MCF 10A (cell line): ENCODE results near the gene RELB. TPM values are rescaled to one million over a fixed set of nuclear protein-coding genes. Genes with fewer than 3 reads are reported as not detected.
A peak's percentile ranks its signal among the peaks of the same experiment; 100 is the strongest.

Experiments used
- BruUV-seq: library from RNA; stranded (reverse); fragments of 400-500 nt; replicated peaks from 2 replicates; lab custom pipeline; 2021; lab: Mats Ljungman, UMichigan
- CTCF ChIA-PET: fragments of 300-600 bp; sonication (Branson Sonifier 250); formaldehyde crosslinking; extraction: SDS; loops from one replicate; lab custom pipeline; 2021; ENCODE audit warnings: antibody characterized with exemption, inconsistent platforms; lab: Yijun Ruan, JAX
- POLR2A ChIA-PET: fragments of 300-600, 350-650 bp; sonication (Branson Sonifier 250); formaldehyde crosslinking; extraction: SDS; loops from one replicate; lab custom pipeline; 2020; ENCODE audit warnings: antibody characterized with exemption, inconsistent platforms; lab: Yijun Ruan, JAX
- DNase-seq: peaks from one replicate; pipeline ENCODE4 v3.0.0-alpha.2; 2018; ENCODE audit not compliant: unreplicated experiment
- H3K27ac Mint-ChIP-seq: one replicate; pipeline ENCODE4 v1.8.0; 2022; ENCODE audit warnings: mild to moderate bottlenecking, low read depth, mixed read lengths; ENCODE audit not compliant: unreplicated experiment
- H3K27me3 Mint-ChIP-seq: one replicate; pipeline ENCODE4 v1.8.0; 2022; ENCODE audit warnings: mixed read lengths; ENCODE audit not compliant: insufficient read depth, unreplicated experiment
- H3K36me3 Mint-ChIP-seq: one replicate; pipeline ENCODE4 v1.8.0; 2022; ENCODE audit warnings: mild to moderate bottlenecking, moderate library complexity, mixed read lengths; ENCODE audit not compliant: insufficient read depth, unreplicated experiment
- H3K4me1 Mint-ChIP-seq: one replicate; pipeline ENCODE4 v1.8.0; 2022; ENCODE audit warnings: mixed read lengths; ENCODE audit not compliant: insufficient read depth, unreplicated experiment
- H3K4me3 Mint-ChIP-seq: one replicate; pipeline ENCODE4 v1.8.0; 2022; ENCODE audit warnings: mild to moderate bottlenecking, moderate library complexity, mixed read lengths; ENCODE audit not compliant: unreplicated experiment
- H3K9me3 Mint-ChIP-seq: one replicate; pipeline ENCODE4 v1.8.0; 2022; ENCODE audit warnings: mixed read lengths; ENCODE audit not compliant: unreplicated experiment
- CTCF ChIP-seq: fragments of 200-600 bp; IDR thresholded peaks from one replicate; pipeline ENCODE4 v1.8.0; 2022; ENCODE audit warnings: antibody characterized with exemption, mild to moderate bottlenecking; ENCODE audit not compliant: unreplicated experiment
- intact Hi-C: fragments of 100-400 bp; cut with micrococcal nuclease; formaldehyde crosslinking; loops from 2 replicates; pipeline ENCODE4 v1.14.1; 2022
- total RNA-seq: library from RNA; stranded (reverse); gene quantifications from 2 replicates; pipeline ENCODE4 v1.2.3, GENCODE V29; 2022

RELB gene
- total RNA-seq, 1 experiment from 2014 or later, result 39.8 TPM

- ChIA-PET CTCF (interaction anchor here (0.6 to 1.7 kb wide), 2 partner anchors 11 to 40 kb away, joined by 4 to 6 read pairs; no protein-coding TSS in a partner anchor), POLR2A (interaction anchor here (0.6 to 1.2 kb wide), 5 partner anchors 10 to 87 kb away, joined by 3 to 4 read pairs (median 3); partner anchors contain the start of genes CLASRP and ZNF296)
- Mint-ChIP-seq H3K36me3 (peaks cover 82% of the 10 kb centered on the region), H3K9me3 (no peaks in the 10 kb centered on the region), H3K4me1 (peaks cover 21% of the 10 kb centered on the region), H3K27ac (peak overlapping the region; percentile 51), H3K4me3 (no peak overlapping the region), H3K27me3 (no peaks in the 10 kb centered on the region)
- intact Hi-C loops, result no loop called here
- no peak for DNase-seq
- no peak for TF ChIP-seq CTCF
- BruUV-seq, result no TSS peak
These were observed 47.9 kb downstream of the RELB start for GRCh38 chr19:45049073-45049736.

GRCh38 chr19:45050036-45050435 lies 48.8 kb downstream of the RELB start:
- Mint-ChIP-seq H3K4me1 (peaks cover 21% of the 10 kb centered on the region), H3K36me3 (peaks cover 80% of the 10 kb centered on the region), H3K27ac (no peak overlapping the region), H3K27me3 (no peaks in the 10 kb centered on the region), H3K9me3 (no peaks in the 10 kb centered on the region), H3K4me3 (no peak overlapping the region)
- BruUV-seq, result no TSS peak
- TF ChIP-seq CTCF, result no peak
- intact Hi-C loops, result no loop called here
- DNase-seq, result no peak
- POLR2A ChIA-PET, result interaction anchor here (0.6 to 1.2 kb wide), 3 partner anchors 11 to 63 kb away, joined by 3 to 4 read pairs (median 3); partner anchors contain the start of gene CLASRP
- CTCF ChIA-PET, result interaction anchor here (0.6 to 1.7 kb wide), 5 partner anchors 10 to 39 kb away, joined by 4 to 6 read pairs (median 4); no protein-coding TSS in a partner anchor

GRCh38 chr19:45051929-45052579 lies 50.8 kb downstream of the RELB start:
- Mint-ChIP-seq H3K4me1 (peaks cover 21% of the 10 kb centered on the region), H3K27me3 (no peaks in the 10 kb centered on the region), H3K4me3 (no peak overlapping the region), H3K9me3 (no peaks in the 10 kb centered on the region), H3K36me3 (peaks cover 68% of the 10 kb centered on the region), H3K27ac (no peak overlapping the region)
- ChIA-PET POLR2A (no interaction called here), CTCF (interaction anchor here (0.5 to 0.7 kb wide), 2 partner anchors 8 to 1781 kb away, joined by 3 to 4 read pairs; no protein-coding TSS in a partner anchor)
- no peak for DNase-seq
- intact Hi-C loops, result no loop called here
- TF ChIP-seq CTCF, result no peak
- no TSS peak for BruUV-seq

GRCh38 chr19:45056831-45057230 lies 55.6 kb downstream of the RELB start:
- intact Hi-C loops, result loop anchor here (5.0 kb wide), 1 partner anchor 470 kb away; no protein-coding TSS in a partner anchor
- no peaks in the 10 kb centered on the region for H3K27me3 Mint-ChIP-seq
- no peak overlapping the region for H3K4me3 Mint-ChIP-seq
- POLR2A ChIA-PET, result interaction anchor here (1.2 kb wide), 1 partner anchor 18 kb away, joined by 8 read pairs; the partner anchor contains the start of gene CLASRP
- H3K4me1 Mint-ChIP-seq, result peaks cover 16% of the 10 kb centered on the region
- TF ChIP-seq CTCF, result no peak
- no peaks in the 10 kb centered on the region for H3K9me3 Mint-ChIP-seq
- no TSS peak for BruUV-seq
- H3K36me3 Mint-ChIP-seq, result peaks cover 78% of the 10 kb centered on the region
- no peak overlapping the region for H3K27ac Mint-ChIP-seq
- DNase-seq, result no peak
- CTCF ChIA-PET, result interaction anchor here (0.7 to 1.5 kb wide), 4 partner anchors 9 to 76 kb away, joined by 3 to 5 read pairs (median 4); no protein-coding TSS in a partner anchor
